Stimulated activated CD8-positive, alpha-beta memory T cell treated with anti-CD3 and anti-CD28 coated beads, Interleukin-7, amount 100 ng/mL, for 48 hours (primary cell): Measurements from ENCODE around the gene PTGDS.
"Not testable (repeated sequence)": the region's sequence is repeated elsewhere in the genome, so short reads cannot be mapped to it uniquely, and the experiment has no call there.

ENCODE experiments used
- DNase-seq, 2 donors: peaks; one replicate each; pipeline ENCODE4 v3.0.0-alpha.2; 2020; ENCODE audit warnings: low read depth in 1 of 2; ENCODE audit errors: extremely low read depth in 1 of 2

The PTGDS gene

DNA sequence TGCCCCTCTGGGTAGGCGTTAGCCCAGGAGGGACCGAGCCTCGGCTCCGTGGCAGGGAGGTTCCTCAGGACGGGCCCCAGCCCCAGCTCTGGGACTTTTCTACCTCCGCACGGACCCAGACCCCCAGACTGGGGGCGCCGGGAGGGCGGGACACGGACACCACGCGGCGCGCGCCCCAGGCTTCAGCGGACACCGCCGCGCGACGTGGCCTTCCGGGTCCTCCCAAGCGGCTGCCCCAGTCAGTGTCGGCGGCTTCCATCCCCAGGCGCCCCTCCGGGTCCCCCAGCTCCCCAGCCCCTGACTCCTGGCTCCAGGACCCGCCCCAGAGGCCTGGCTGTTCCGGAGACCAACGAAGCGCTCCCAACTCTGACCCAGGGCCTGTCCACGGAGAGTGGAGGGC, 8.5 kb downstream of the PTGDS start:
- DNase-seq = no peak

DNA sequence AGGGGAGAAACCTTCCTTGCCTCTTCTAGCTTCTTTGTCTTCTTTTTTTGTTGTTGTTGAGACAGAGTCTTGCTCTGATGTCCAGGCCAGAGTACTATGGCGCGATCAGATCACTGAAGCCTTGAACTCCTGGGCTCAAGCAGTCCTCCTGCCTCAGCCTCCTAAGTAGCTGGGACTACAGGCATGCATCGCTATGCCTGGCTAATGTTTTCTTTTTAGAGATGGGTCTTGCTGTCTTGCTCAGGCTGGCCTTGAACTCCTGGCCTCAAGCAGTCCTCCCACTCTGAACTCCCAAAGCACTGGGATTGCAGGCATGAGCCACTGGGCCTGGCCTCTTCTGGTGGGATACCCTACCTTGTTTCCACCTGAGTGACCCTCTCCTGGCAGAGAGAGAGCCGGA, 11.6 kb downstream of the PTGDS start:
- no peak for DNase-seq

DNA sequence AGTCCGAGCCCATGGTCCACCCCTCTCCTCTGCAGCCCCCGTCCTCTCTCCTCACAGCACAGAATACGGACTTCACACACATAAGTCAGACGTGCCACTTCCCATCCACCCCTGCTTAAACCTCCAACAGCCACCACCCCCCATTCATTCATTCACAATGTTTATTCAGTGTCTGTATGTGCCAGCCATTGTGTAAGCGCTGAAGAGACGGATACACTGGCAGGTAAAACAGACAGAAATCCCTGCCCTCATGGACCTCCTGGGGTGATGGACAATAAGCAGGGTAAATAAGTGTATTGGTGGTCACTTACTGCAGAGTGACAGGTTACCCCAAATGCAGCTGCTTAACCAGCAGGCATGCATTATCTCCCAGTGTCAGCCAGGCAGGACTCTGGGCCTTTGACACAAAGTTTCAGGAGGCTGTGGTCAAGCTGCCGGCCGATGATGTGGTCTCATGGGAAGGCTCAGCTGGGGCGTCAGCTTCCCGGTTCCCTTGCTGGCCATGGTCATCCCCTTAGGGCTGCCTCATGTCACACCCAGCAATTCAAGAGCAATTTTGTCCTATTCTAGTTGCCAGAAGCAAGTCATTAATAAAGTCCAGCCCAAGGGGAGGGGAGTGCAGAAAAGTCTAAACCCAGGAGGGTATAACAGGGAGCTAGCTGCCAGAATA, 13.1 kb downstream of the PTGDS start:
- no peak for DNase-seq

- DNase-seq = peak; percentile 86
Observed at GRCh38 chr9:136991993-136992818, 14.9 kb downstream of the PTGDS start, which contains the start of gene PAXX. Gene PAXX (plus strand): TSS chr9:136992422. CDS start chr9:136992444, 22 bp downstream.

DNA sequence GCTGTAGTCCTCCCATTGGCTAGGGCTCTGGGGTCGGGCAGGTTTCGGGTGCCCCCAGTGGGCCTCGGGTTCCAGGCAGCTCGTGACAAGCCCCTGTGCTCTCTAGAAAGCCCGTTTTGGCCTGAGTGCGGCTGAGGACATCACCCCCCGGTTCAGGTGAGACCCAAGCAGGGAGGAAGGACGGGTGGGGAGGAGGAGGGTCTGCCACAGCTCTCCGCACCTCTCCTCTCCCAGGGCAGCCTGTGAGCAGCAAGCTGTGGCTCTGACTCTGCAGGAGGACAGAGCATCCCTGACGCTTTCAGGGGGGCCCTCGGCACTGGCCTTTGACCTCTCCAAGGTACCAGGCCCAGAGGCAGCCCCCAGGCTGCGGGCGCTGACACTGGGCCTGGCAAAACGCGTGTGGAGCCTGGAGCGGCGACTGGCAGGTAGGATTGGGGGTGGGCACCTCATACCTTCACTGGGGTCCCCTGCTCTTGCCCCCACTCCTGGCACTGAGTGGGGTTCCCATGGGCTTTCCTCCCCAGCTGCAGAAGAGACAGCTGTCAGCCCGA, 15.6 kb downstream of the PTGDS start:
- DNase-seq = no peak

DNA sequence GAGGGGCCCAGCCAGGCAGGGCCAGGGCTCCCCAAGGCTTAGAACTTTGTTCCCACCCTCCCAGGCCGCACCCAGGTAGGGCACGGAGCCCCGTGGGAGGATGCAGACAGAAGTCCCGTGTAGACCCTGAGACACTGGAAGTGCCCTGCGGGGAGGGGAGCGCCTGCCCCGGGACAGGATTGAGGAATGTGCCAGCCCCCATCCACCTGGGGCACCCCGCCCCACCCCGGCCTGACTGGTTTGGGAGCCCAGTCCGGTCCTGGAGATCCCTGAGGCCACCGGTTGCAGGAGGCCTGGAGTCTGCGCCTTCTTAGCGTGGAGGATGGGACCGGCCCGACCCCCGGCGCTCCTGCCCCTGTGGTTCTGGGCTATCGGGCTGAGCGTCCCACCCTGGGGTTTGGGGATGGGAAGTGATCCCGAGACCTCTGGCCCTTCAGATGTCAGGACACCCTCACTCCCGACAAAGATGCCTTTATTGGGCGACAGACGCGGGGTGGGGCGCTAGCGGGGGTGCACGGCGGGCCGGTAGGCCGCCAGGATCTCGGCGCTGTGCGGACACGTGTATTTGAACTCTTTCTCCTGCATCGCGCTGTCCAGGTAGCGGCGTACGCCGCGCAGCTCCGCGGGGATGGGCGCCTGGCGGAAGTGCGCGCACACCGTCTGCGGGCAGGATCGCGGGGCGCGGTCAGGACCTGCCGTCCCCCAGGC, 17.0 kb downstream of the PTGDS start:
- no peak for DNase-seq

GRCh38 chr9:136994888-136995230, 17.6 kb downstream of the PTGDS start:
- DNase-seq = no peak

GRCh38 chr9:136995362-136995761, 18.1 kb downstream of the PTGDS start:
- no peak for DNase-seq

GRCh38 chr9:136995772-136996311, 18.5 kb downstream of the PTGDS start:
- DNase-seq = no peak

DNA sequence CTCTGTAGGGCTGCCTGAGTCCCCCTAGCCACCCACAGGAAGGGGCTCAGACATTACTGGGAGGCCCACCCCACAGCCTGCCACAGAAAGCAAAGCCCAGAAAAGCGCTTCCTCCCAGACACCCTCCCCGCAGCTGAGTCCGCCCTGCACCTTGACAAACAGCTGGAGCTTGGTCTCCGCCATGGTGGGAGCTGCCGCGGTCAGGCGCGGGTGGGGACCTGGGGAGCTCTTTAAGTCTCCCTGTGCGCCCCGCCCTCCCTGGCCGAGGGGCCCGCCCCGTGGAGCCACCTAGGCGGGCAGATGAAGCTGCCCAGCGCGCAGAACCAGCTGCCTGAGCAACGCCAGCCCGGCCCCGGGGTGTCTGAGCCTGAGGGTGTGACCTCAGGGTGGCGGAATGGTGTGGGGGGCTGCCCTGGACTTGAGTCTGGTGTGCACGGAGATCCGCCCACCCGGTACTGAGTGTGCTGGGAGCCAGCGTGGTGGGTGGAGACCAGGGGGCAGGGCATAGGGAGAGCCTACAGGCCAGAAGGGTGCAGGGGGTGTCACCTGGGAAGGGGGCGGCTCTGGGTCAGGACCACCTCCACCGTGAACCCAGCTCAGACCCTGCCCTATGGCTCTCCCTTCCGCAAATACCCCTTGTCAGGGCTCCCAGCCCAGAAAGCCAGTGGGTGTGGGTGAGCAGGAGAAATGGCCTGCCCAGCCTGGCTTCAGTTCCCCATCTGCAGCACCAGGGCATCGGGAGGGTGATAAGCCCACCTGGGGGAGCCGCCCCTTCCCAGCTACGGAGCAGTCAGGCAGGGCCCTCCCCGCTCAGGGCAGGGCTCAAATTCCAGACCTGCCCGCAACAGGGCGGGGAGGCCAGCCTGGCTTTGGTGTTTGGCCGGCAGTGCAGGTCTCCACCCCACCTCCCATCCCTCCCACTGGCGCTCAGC, 19.3 kb downstream of the PTGDS start, which contains the start of gene CLIC3:
TSS of gene CLIC3 (minus strand) at position 208 of the 932 bp plus-strand sequence. CDS start at position 183, 25 bp downstream.
- no peak for DNase-seq

DNA sequence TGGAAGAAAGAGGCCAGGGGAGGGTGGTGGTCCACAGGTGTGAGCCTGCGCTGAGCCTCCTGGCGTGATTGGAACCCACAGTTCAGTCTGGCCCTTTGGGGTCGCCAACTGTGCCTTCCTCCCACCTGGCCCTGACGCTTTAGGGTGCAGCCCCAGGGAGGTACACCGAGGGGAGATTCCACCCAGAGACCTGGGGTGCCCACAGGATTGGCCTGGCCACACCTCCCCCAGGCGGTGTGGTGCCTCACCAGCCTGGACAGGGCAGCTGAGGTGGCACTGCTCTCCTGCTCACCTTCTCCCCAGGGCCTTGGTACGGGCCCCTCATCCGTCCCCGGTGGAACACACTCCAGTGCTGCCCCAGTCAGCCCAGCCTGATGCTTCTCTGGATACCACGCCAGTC, 20.1 kb downstream of the PTGDS start:
- no peak for DNase-seq

GRCh38 chr9:136997830-136998234, 20.5 kb downstream of the PTGDS start:
- no peak for DNase-seq

DNA sequence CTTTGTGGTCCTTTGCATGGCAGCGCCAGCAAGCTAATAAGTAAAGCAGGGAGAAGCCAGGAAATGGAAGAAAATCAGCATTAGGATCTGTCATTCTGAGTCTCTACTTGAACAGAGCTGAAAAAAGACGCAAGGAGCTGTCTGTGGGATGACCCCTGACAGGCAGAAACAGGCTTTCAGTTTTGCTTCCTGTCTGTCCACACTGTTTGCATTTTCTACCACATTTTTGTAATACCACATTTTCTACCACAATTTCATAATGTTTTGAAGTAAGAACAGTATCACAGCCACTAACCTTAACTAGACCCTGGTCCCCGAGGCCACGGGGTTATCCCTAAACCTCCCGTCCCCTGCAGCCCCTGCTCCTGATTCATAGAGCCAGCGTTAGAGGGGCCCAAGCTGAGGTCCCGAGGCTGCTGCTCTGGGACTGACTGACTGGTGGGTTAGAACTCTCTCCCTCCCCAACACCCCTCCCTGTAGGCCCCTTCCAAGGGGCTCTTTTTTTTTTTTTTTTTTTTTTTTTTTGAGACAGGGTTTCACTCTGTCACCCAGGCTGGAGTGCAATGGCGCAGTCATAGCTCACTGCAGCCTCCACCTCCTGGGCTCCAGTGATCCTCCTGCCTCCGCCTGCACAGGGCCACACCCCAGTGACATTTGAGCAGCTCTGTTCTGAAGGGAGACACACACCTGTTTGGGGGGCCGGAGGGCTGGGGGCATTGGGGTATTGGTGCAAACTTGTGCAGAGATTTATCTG, 23.1 kb downstream of the PTGDS start:
- peak in 1 of 2 donors; percentile 42 for DNase-seq

- no peak for DNase-seq
Observed at GRCh38 chr9:137001857-137002645, 24.7 kb downstream of the PTGDS start.

DNA sequence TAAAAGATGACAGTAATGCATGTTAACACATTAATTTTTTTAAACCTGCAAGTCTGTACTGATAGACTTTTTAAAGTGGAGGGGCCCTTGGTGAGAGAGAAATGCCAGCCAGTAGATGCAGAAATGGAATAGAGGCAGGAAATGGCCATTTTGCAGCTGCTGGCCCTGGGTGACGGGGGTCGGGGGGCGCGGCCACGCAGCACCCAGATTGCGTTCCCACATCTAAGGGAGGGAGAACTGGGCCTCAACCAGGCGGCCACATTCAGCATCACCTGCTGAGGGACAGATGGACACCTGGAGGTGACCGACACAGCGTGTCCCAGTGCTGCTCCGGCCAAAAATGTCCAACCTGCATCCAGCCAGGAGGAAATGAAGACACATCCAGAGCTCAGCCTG, 25.3 kb downstream of the PTGDS start:
- DNase-seq = no peak

- not testable (repeated sequence) for DNase-seq
Observed at GRCh38 chr9:137004285-137004684, 27.0 kb downstream of the PTGDS start.

DNA sequence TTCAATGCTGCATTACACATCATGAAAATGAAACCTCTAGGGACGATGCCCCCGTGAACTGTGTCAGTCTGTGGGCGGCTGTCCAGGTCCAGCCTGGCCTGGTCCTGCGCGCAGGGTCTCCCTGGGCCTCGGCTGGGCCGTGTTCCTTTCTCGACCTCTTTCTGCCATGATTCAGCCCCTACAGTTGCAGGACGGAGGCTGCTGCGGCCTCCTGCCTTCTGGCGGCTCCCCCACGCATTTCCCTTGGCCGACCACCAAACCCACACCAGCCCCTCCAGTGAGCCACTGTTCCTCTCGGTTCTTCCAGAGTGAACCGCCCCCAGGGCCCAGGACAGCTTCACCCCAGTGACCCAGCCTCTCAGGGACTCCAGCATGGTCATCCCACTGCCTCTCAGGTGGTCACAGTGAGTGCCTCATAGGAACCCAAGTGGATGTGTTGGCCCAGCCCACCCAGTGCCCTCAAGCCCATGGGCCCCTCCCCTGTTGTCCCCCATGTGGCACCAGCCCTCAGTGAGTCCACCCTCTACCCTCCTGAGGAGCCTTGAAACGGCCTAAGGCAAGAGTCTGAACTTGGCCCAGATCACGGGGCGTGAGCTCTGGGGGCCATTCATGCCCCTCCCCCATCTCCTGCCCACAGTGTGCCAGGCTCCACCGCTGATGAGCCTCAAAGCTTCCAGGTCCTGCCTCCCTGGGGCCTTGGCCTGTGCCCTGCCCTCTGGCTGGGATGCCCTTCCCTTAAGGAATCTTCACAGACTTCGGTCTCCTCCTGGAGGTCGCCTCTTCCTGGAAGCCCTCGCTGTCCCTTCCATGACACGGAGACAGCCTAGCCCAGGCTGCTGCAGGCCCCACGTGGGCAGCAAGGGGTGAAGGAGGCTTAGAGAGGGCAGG, 29.1 kb downstream of the PTGDS start:
- DNase-seq = no peak
